Measurements from ENCODE around the gene PRPF38B.
A peak's percentile ranks its signal among the peaks of the same experiment; 100 is the strongest.

Gene PRPF38B

DNA sequence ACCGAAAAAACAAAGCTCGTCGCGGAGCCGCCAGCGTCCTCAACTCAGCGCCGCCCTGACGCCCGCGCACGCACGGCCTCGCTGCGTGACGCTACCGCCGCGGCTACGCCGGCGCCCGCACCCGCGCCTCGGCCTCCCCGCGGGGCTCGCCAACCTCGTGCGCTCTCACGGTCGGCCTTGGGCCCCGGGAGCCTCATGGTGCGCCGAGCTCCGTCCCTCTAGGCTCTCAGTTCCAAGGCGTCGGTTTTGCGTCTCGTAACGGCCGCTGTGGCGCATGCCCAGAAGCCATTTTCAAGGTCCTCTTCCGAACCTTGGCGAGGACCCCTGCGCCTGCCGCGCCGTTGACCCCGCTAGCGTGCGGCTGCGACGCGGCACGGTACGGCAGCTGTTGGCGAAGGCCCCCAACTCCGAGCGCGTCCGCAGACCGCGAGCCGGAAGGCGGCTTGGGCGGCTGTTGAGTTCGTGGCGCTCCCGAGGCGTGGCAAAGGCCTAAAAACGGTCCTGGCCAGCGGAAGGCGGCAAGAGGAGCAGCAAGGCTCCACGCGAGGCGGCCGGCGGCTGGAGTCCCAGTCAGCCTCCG, 31.0 kb upstream of the PRPF38B start, which contains the start of gene HENMT1:
Gene HENMT1 (minus strand): TSS at position 64 of the 580 bp plus-strand sequence. CDS start 1,209 bp downstream, outside the sequence.
- peak within 1 kb of the TSS; percentile 96 for H3K14ac ChIP-seq (ENCODE audit: low read length)
- WGBS (ENCODE audit: extremely low coverage, insufficient coverage, insufficient read length) = no CpG with 5 or more reads among the region's 81 CpGs

GRCh38 chr1:108663074-108663473, 29.0 kb upstream of the PRPF38B start:
- no peak overlapping the region for H3K4me2 ChIP-seq (ENCODE audit: low read length)

More for the DNA sequence above, 31.0 kb upstream of the PRPF38B start, which contains the start of gene HENMT1:
- H4K12ac ChIP-seq (ENCODE audit: low read depth, low read length) = peak within 1 kb of the TSS; percentile 91
- peak within 1 kb of the TSS; percentile 62 for H3K9ac ChIP-seq (ENCODE audit: low read length)
- no peaks in the 10 kb centered on the region for H3K9me3 ChIP-seq (ENCODE audit: insufficient read depth, low read depth, low read length)
- H2BK120ac ChIP-seq (ENCODE audit: insufficient read depth, low read length, poor library complexity) = peak within 1 kb of the TSS; percentile 86
- H3K4me1 ChIP-seq (ENCODE audit: control insufficient read depth in 1 of 2, insufficient read depth in 2 of 2, low read length in 2 of 2) = peaks cover 5% of the 10 kb centered on the region in 2 experiments
- H3K4me3 ChIP-seq (ENCODE audit: low read depth, low read length) = peak within 1 kb of the TSS; percentile 71
- H3K4me2 ChIP-seq (ENCODE audit: low read length) = peak within 1 kb of the TSS; percentile 82
- peak within 1 kb of the TSS; percentile 31 for H2BK5ac ChIP-seq (ENCODE audit: low read depth, low read length, poor library complexity)
- peaks cover 5% of the 10 kb centered on the region for H3K79me2 ChIP-seq (ENCODE audit: control insufficient read depth, insufficient read depth, low read length, poor library complexity)
- peak within 1 kb of the TSS; percentile 98 for H3K18ac ChIP-seq (ENCODE audit: low read length)
- peak within 1 kb of the TSS; percentile 94 for H4K91ac ChIP-seq (ENCODE audit: low read depth, low read length)
- no peaks in the 10 kb centered on the region for H3K36me3 ChIP-seq (ENCODE audit: control insufficient read depth in 1 of 2, insufficient read depth in 2 of 2, low read length in 2 of 2)
- peaks cover 7% of the 10 kb centered on the region for H3K79me1 ChIP-seq (ENCODE audit: low read length)
- H4K8ac ChIP-seq (ENCODE audit: low read depth, low read length) = peak within 1 kb of the TSS; percentile 99
- peak within 1 kb of the TSS; percentile 32 for H2AK5ac ChIP-seq (ENCODE audit: low read length)
- H3K27ac ChIP-seq (ENCODE audit: low read depth, low read length) = no peak within 1 kb of the TSS
- H2AFZ ChIP-seq (ENCODE audit: insufficient read depth, low read length, poor library complexity) = peak within 1 kb of the TSS; percentile 99
- no peaks in the 10 kb centered on the region for H3K27me3 ChIP-seq (ENCODE audit: insufficient read depth, low read length)
- peak within 1 kb of the TSS; percentile 56 for H2BK12ac ChIP-seq (ENCODE audit: low read length)
- no peak within 1 kb of the TSS for H3K23ac ChIP-seq (ENCODE audit: low read length)
- DNase-seq = peak; percentile 59 to 75
- H3K4ac ChIP-seq (ENCODE audit: low read depth, low read length) = peak within 1 kb of the TSS; percentile 77

GRCh38 chr1:108664481-108664880, 27.6 kb upstream of the PRPF38B start:
- Histone ChIP-seq H3K9me3 (ENCODE audit: insufficient read depth, low read depth, low read length) (no peaks in the 10 kb centered on the region), H4K8ac (ENCODE audit: low read depth, low read length) (no peak overlapping the region), H2BK120ac (ENCODE audit: insufficient read depth, low read length, poor library complexity) (no peak overlapping the region), H3K79me1 (ENCODE audit: low read length) (peaks cover 7% of the 10 kb centered on the region), H4K91ac (ENCODE audit: low read depth, low read length) (no peak overlapping the region), H3K36me3 (ENCODE audit: control insufficient read depth in 1 of 2, insufficient read depth in 2 of 2, low read length in 2 of 2) (no peaks in the 10 kb centered on the region), H2AK5ac (ENCODE audit: low read length) (no peak overlapping the region), H3K23ac (ENCODE audit: low read length) (no peak overlapping the region), H3K4me3 (ENCODE audit: low read depth, low read length) (no peak overlapping the region), H3K4me1 (ENCODE audit: control insufficient read depth in 1 of 2, insufficient read depth in 2 of 2, low read length in 2 of 2) (peaks cover 5% of the 10 kb centered on the region in 2 experiments), H3K4ac (ENCODE audit: low read depth, low read length) (no peak overlapping the region), H2AFZ (ENCODE audit: insufficient read depth, low read length, poor library complexity) (no peak overlapping the region), H3K9ac (ENCODE audit: low read length) (no peak overlapping the region), H3K27me3 (ENCODE audit: insufficient read depth, low read length) (no peaks in the 10 kb centered on the region), H2BK12ac (ENCODE audit: low read length) (no peak overlapping the region), H3K4me2 (ENCODE audit: low read length) (no peak overlapping the region), H2BK5ac (ENCODE audit: low read depth, low read length, poor library complexity) (no peak overlapping the region), H4K12ac (ENCODE audit: low read depth, low read length) (no peak overlapping the region), H3K18ac (ENCODE audit: low read length) (no peak overlapping the region), H3K79me2 (ENCODE audit: control insufficient read depth, insufficient read depth, low read length, poor library complexity) (peaks cover 5% of the 10 kb centered on the region), H3K27ac (ENCODE audit: low read depth, low read length) (no peak overlapping the region), H3K14ac (ENCODE audit: low read length) (no peak overlapping the region)
- WGBS (ENCODE audit: extremely low coverage, insufficient coverage, insufficient read length) = no CpG with 5 or more reads among the region's 6 CpGs
- no peak for DNase-seq

More at GRCh38 chr1:108663074-108663473, 29.0 kb upstream of the PRPF38B start:
- H2BK12ac ChIP-seq (ENCODE audit: low read length) = no peak overlapping the region
- no peak for DNase-seq
- no peaks in the 10 kb centered on the region for H3K9me3 ChIP-seq (ENCODE audit: insufficient read depth, low read depth, low read length)
- H3K14ac ChIP-seq (ENCODE audit: low read length) = no peak overlapping the region
- H2AFZ ChIP-seq (ENCODE audit: insufficient read depth, low read length, poor library complexity) = no peak overlapping the region
- peaks cover 5% of the 10 kb centered on the region in 2 experiments for H3K4me1 ChIP-seq (ENCODE audit: control insufficient read depth in 1 of 2, insufficient read depth in 2 of 2, low read length in 2 of 2)
- H2AK5ac ChIP-seq (ENCODE audit: low read length) = no peak overlapping the region
- H3K79me2 ChIP-seq (ENCODE audit: control insufficient read depth, insufficient read depth, low read length, poor library complexity) = peaks cover 5% of the 10 kb centered on the region
- H3K23ac ChIP-seq (ENCODE audit: low read length) = no peak overlapping the region
- H3K79me1 ChIP-seq (ENCODE audit: low read length) = peaks cover 7% of the 10 kb centered on the region
- H4K91ac ChIP-seq (ENCODE audit: low read depth, low read length) = no peak overlapping the region
- H3K4ac ChIP-seq (ENCODE audit: low read depth, low read length) = no peak overlapping the region
- H3K27me3 ChIP-seq (ENCODE audit: insufficient read depth, low read length) = no peaks in the 10 kb centered on the region
- no peak overlapping the region for H3K4me3 ChIP-seq (ENCODE audit: low read depth, low read length)
- H2BK120ac ChIP-seq (ENCODE audit: insufficient read depth, low read length, poor library complexity) = no peak overlapping the region
- no peak overlapping the region for H4K8ac ChIP-seq (ENCODE audit: low read depth, low read length)
- H3K18ac ChIP-seq (ENCODE audit: low read length) = no peak overlapping the region
- no peak overlapping the region for H4K12ac ChIP-seq (ENCODE audit: low read depth, low read length)
- H2BK5ac ChIP-seq (ENCODE audit: low read depth, low read length, poor library complexity) = no peak overlapping the region
- no CpG with 5 or more reads among the region's 2 CpGs for WGBS (ENCODE audit: extremely low coverage, insufficient coverage, insufficient read length)
- no peaks in the 10 kb centered on the region for H3K36me3 ChIP-seq (ENCODE audit: control insufficient read depth in 1 of 2, insufficient read depth in 2 of 2, low read length in 2 of 2)
- no peak overlapping the region for H3K27ac ChIP-seq (ENCODE audit: low read depth, low read length)
- no peak overlapping the region for H3K9ac ChIP-seq (ENCODE audit: low read length)

DNA sequence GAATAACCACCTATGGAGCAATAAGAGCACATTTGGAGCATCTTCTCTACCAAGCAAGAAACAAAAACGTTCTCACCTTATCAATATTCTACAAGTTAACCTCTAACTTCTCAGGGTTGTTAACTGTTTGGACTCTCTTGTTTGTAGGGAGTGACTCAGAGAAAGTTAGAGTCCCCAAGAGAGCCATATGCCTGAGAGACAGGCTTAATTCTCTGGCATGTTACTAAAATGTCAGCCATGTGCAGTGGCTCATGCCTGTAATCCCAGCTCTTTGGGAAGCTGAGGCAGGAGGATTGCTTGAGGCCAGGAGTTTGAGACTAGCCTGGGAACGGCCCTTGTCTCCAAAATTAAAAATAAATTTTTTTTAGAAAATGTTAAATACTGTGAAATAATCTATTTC, 27.0 kb upstream of the PRPF38B start:
- DNase-seq = no peak
- H3K4me2 ChIP-seq (ENCODE audit: low read length) = no peak overlapping the region
- no peak overlapping the region for H2BK120ac ChIP-seq (ENCODE audit: insufficient read depth, low read length, poor library complexity)
- no peaks in the 10 kb centered on the region for H3K36me3 ChIP-seq (ENCODE audit: control insufficient read depth in 1 of 2, insufficient read depth in 2 of 2, low read length in 2 of 2)
- H3K14ac ChIP-seq (ENCODE audit: low read length) = no peak overlapping the region
- no peak overlapping the region for H4K8ac ChIP-seq (ENCODE audit: low read depth, low read length)
- H3K79me1 ChIP-seq (ENCODE audit: low read length) = peaks cover 7% of the 10 kb centered on the region
- H3K9ac ChIP-seq (ENCODE audit: low read length) = no peak overlapping the region
- H2AK5ac ChIP-seq (ENCODE audit: low read length) = no peak overlapping the region
- no peaks in the 10 kb centered on the region for H3K9me3 ChIP-seq (ENCODE audit: insufficient read depth, low read depth, low read length)
- peaks cover 5% of the 10 kb centered on the region for H3K79me2 ChIP-seq (ENCODE audit: control insufficient read depth, insufficient read depth, low read length, poor library complexity)
- H2BK5ac ChIP-seq (ENCODE audit: low read depth, low read length, poor library complexity) = no peak overlapping the region
- no peak overlapping the region for H2BK12ac ChIP-seq (ENCODE audit: low read length)
- H3K4me1 ChIP-seq (ENCODE audit: control insufficient read depth in 1 of 2, insufficient read depth in 2 of 2, low read length in 2 of 2) = peaks cover 5% of the 10 kb centered on the region in 2 experiments
- no peaks in the 10 kb centered on the region for H3K27me3 ChIP-seq (ENCODE audit: insufficient read depth, low read length)
- no peak overlapping the region for H4K91ac ChIP-seq (ENCODE audit: low read depth, low read length)
- no peak overlapping the region for H3K18ac ChIP-seq (ENCODE audit: low read length)
- no CpG with 5 or more reads among the region's 2 CpGs for WGBS (ENCODE audit: extremely low coverage, insufficient coverage, insufficient read length)
- H3K23ac ChIP-seq (ENCODE audit: low read length) = no peak overlapping the region
- H4K12ac ChIP-seq (ENCODE audit: low read depth, low read length) = no peak overlapping the region
- no peak overlapping the region for H3K27ac ChIP-seq (ENCODE audit: low read depth, low read length)
- H3K4ac ChIP-seq (ENCODE audit: low read depth, low read length) = no peak overlapping the region
- no peak overlapping the region for H3K4me3 ChIP-seq (ENCODE audit: low read depth, low read length)
- H2AFZ ChIP-seq (ENCODE audit: insufficient read depth, low read length, poor library complexity) = no peak overlapping the region
